HL-60 (cell line): ENCODE data around the gene IDH2.

Source experiments
- REST ChIP-seq: IDR thresholded peaks from 2 replicates; pipeline ENCODE4 v1.6.1; 2012; ENCODE audit warnings: low read depth; ENCODE audit not compliant: insufficient replicate concordance
- SPI1 ChIP-seq: IDR thresholded peaks from 2 replicates; pipeline ENCODE4 v1.6.1; 2012; ENCODE audit warnings: low read depth, mild to moderate bottlenecking, borderline replicate concordance
- TF ChIP-seq, protein P1 (sequence below): IDR thresholded peaks from one replicate; pipeline ENCODE4 v1.5.1; 2011; ENCODE audit warnings: low read length, control low read depth, inconsistent platforms; ENCODE audit not compliant: insufficient read depth

GRCh38 chr15:90080818-90081393 is 21.4 kb downstream of the IDH2 start:
- TF ChIP-seq, protein P1, sequence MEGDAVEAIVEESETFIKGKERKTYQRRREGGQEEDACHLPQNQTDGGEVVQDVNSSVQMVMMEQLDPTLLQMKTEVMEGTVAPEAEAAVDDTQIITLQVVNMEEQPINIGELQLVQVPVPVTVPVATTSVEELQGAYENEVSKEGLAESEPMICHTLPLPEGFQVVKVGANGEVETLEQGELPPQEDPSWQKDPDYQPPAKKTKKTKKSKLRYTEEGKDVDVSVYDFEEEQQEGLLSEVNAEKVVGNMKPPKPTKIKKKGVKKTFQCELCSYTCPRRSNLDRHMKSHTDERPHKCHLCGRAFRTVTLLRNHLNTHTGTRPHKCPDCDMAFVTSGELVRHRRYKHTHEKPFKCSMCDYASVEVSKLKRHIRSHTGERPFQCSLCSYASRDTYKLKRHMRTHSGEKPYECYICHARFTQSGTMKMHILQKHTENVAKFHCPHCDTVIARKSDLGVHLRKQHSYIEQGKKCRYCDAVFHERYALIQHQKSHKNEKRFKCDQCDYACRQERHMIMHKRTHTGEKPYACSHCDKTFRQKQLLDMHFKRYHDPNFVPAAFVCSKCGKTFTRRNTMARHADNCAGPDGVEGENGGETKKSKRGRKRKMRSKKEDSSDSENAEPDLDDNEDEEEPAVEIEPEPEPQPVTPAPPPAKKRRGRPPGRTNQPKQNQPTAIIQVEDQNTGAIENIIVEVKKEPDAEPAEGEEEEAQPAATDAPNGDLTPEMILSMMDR = no peak
- TF ChIP-seq SPI1 (no peak), REST (no peak)
